Epithelial cell of proximal tubule (primary cell): ENCODE results near the gene PXN. TPM values are rescaled to one million over a fixed set of nuclear protein-coding genes. Genes with fewer than 3 reads are reported as not detected.
"Not testable (repeated sequence)": the region's sequence is repeated elsewhere in the genome, so short reads cannot be mapped to it uniquely, and the experiment has no call there.

Experiments
- DNase-seq: peaks from one replicate; pipeline ENCODE4 v3.0.0-alpha.2; 2011; ENCODE audit warnings: low read depth
- H3K4me3 ChIP-seq: 2 replicates; pipeline ENCODE4 v1.5.1; 2011; ENCODE audit warnings: low read depth, mild to moderate bottlenecking, low read length
- total RNA-seq: library from RNA; depleted of rRNA; stranded (reverse); fragments of >200 nt; gene quantifications from 2 replicates; pipeline ENCODE4 v1.2.3, GENCODE V29; 2015
- TF ChIP-seq, protein P1 (sequence below): conservative IDR thresholded peaks from 2 replicates; pipeline ENCODE4 v1.5.1; 2012; ENCODE audit warnings: low read depth, mild to moderate bottlenecking, low read length

PXN gene
- total RNA-seq, 1 donor from 2014 or later = 100 TPM

DNA sequence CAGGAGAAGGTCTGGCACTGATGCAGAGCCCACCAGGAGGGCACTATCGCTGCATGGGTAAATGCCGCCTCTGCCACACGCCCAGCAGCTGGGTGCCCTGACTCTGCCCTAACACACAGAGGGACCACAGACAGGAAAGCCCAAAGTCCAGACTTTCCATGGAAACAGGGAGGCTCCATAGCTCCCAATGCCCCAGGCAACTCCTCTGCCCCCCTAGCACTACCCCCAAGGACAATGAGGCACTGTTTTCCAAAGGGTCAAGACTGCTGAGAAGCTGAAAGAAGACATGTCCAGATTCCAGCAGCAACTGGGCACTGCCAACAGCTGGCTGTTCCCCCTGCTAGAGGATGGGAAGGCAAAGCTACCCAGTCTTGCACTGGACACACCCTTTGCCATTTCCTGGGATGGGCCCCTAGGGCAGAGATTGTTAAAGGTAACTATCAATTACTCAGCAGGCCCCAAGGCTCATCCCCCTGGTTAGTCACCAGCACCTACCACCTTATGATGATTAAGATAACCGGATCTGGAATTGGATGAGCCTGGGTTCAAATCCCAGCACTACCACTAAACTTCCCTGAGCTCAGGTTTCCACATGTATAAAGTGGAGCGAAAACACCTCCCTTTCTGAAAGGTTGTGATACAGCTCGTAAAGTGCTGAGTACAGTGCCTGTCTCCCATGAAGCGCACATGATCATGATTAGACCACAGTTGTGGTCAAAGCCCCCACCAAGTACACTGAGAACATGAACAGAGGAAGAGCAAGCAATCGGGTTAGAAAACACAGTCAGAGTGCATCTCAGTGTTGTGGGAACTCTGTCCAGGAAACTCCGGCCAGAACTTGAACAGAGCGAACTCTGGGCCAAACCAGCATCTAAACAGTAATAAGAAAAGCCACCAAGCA lies 3.3 kb downstream of the PXN start:
- TF ChIP-seq, protein P1, sequence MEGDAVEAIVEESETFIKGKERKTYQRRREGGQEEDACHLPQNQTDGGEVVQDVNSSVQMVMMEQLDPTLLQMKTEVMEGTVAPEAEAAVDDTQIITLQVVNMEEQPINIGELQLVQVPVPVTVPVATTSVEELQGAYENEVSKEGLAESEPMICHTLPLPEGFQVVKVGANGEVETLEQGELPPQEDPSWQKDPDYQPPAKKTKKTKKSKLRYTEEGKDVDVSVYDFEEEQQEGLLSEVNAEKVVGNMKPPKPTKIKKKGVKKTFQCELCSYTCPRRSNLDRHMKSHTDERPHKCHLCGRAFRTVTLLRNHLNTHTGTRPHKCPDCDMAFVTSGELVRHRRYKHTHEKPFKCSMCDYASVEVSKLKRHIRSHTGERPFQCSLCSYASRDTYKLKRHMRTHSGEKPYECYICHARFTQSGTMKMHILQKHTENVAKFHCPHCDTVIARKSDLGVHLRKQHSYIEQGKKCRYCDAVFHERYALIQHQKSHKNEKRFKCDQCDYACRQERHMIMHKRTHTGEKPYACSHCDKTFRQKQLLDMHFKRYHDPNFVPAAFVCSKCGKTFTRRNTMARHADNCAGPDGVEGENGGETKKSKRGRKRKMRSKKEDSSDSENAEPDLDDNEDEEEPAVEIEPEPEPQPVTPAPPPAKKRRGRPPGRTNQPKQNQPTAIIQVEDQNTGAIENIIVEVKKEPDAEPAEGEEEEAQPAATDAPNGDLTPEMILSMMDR = no peak
- peak overlapping the region; percentile 82 for H3K4me3 ChIP-seq
- DNase-seq = no peak

DNA sequence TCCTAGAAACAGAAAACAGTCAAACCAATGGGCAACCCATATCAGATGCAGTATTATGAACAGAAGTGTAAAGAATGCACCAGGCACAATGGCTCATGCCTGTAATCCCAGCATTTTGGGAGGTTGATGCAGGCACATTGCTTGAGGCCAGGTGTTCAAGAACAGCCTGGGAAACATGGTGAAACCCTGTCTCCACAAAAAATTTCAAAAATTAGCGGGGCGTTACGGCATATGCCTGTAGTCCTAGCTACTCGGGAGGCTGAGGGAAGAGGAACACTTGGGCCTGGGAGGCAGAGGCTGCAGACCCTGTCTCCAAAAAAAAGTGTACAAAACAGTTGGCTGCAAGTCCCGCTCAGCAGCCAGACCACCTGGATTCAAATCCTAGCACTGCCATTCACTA lies 4.9 kb downstream of the PXN start:
- TF ChIP-seq, protein P1 = no peak
- DNase-seq = no peak
- no peak overlapping the region for H3K4me3 ChIP-seq

DNA sequence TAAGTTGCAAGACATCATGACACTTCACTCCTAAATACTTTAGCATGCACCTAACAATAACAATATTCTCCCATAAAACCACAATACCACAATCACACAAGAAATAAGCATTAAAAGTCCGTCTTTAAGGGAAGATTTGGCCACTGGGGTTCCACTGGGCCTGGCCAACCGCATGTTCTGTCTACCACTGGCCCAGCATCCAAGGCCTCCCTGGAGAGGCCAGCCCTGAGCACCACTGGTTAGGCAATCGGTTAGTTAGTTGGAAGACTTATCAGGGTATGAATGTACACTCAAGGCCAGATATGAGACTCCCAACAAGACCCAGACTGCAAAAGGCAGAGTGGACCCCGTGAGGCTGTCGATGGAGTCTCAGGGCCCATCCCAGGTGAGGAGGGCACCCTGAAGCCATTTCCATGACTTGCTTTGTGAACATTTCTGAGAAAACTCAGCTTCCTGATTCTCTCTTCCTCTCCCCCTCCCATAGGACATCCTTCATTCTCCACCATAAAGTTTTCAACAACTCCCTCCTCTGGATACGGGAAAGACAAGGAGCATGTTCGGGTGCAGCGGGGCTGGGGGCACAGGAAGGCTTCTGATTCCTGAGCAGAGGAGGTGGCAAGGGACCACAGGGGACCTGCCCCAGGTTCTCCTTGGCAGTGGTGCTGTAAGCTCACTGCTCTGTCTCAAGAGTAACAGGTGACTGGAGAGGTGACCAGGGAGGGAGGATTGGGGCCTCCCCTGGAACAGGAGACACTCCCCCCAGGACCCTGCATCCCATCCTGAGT lies 5.9 kb downstream of the PXN start:
- no peak overlapping the region for H3K4me3 ChIP-seq
- TF ChIP-seq, protein P1 = no peak
- no peak for DNase-seq

DNA sequence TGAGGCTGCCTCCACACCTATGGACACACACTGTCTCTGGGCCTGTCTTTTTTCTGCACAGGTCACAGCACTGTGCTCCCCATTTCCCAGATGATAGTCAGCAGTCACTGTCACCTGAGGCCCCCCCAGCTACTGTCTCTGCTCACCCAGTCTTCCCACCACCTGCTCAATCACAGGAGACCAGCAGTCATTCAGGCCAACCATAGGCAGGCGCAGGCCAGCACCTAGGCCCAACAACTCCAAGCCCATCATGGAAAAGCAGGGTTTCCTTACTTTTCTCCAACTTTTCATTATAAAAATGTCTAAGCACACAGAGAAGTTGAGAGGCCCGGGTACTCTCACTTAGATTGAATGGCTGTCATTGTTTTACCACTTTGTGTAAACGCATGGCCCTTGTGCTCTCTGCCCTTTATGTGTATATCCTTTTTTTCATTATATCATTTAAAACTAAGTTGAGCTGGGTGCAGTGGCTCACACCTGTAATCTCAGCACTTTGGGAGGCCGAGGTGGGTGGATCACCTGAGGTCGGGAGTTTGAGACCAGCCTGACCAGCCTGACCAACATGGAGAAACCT lies 7.1 kb downstream of the PXN start:
- no peak overlapping the region for H3K4me3 ChIP-seq
- TF ChIP-seq, protein P1 = no peak
- DNase-seq = no peak

DNA sequence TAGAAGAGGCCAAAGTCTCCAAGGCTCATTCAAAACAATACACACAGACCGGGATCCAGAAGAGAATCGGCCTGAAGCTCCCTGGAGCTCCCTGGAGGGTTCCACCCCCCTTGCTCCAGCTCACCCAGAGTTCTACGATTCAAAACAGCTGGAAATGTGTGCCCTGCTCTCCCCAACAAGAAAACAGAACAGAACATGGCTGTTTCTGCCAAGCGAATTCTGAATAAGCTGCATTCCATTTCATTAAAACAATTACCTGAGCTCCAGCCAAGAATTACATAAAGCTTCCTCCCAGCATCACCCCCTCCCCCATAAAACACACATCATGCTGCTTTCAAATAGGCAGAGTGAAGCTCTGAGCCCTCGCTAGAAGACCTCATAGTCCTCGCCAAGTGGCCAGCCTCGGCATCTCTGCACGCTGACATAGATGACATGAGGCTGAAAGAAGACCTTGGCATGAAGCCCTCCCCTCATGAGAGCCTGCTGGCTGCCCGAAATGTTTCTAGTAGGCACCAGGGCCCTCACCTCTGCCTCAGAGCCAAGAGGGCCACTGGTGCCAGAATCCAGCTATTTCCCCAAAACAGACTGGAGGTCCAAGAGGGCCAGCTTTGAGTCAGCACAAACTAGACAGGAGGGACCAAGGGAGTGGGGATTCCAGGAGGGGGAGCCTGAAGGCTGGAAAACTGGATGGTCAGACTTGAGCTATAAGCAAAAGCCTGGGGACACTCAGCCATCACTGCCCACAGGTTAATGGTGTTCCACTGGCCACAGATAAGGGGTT lies 8.3 kb downstream of the PXN start:
- TF ChIP-seq, protein P1 = no peak
- H3K4me3 ChIP-seq = no peak overlapping the region
- no peak for DNase-seq

DNA sequence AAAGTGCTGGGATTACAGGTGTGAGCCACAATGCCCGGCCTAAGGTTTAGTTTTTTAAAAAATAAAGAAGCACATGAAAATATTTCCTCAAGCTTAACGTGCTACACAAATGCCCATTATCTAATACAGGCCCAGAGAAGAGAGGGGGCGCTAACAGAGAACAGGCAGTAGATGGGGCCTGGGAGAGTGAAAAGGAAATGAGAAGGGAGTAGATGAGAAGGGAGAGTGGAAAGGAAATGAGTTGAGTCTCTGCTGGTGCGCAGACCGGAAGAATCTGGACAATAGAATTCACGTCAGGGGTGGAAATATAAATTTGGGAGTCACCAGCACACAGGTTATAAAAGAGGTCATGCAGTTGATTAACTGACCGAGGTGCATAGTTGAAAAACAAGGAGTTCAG lies 10.7 kb downstream of the PXN start:
- DNase-seq = no peak
- no peak overlapping the region for H3K4me3 ChIP-seq
- TF ChIP-seq, protein P1 = no peak

DNA sequence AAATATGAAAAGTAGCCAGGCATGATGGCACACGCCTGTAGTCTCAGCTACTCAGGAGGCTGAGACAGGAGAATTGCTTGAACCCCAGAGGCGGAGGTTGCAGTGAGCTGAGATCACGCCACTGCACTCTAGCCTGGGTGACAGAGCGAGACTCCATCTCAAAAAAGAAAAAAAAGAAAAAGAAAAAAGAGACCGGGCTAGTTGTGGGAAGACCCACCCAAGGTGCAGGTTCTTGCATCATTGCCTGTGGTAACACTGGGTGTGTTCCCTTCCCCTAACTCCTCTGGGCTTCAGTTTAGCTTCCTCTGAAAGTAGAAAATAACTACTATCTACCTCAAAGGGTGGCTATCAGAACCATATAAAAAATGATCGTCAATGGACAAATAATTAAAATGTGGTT lies 12.2 kb downstream of the PXN start:
- not testable (repeated sequence) for DNase-seq, H3K4me3 ChIP-seq
